GM19467 (cell line): ENCODE results near the gene TCP11.

Experiments
- ATAC-seq: cut with Tn5 transposase; IDR thresholded peaks from one replicate; pipeline ENCODE4 v1.9.1; 2021; ENCODE audit warnings: mild to moderate bottlenecking, moderate library complexity; ENCODE audit not compliant: unreplicated experiment

The TCP11 gene

GRCh38 chr6:35173427-35174087, 32.4 kb upstream of the TCP11 start:
- ATAC-seq: no peak

GRCh38 chr6:35173044-35173426, 31.9 kb upstream of the TCP11 start:
- ATAC-seq: no peak

- ATAC-seq: no peak
Observed at GRCh38 chr6:35170891-35171290, 29.8 kb upstream of the TCP11 start.

- no peak for ATAC-seq
Observed at GRCh38 chr6:35170166-35170565, 29.0 kb upstream of the TCP11 start.

GRCh38 chr6:35168461-35168861, 27.3 kb upstream of the TCP11 start:
- no peak for ATAC-seq

GRCh38 chr6:35167505-35167904, 26.4 kb upstream of the TCP11 start:
- no peak for ATAC-seq

GRCh38 chr6:35166520-35166919, 25.4 kb upstream of the TCP11 start:
- ATAC-seq: no peak

- no peak for ATAC-seq
Observed at GRCh38 chr6:35166116-35166515, 25.0 kb upstream of the TCP11 start.

GRCh38 chr6:35165630-35166071, 24.5 kb upstream of the TCP11 start:
- ATAC-seq: no peak

GRCh38 chr6:35164868-35165267, 23.7 kb upstream of the TCP11 start:
- no peak for ATAC-seq

GRCh38 chr6:35164277-35164676, 23.1 kb upstream of the TCP11 start:
- ATAC-seq: no peak

- no peak for ATAC-seq
Observed at GRCh38 chr6:35163836-35164235, 22.7 kb upstream of the TCP11 start.

GRCh38 chr6:35161776-35162607, 20.9 kb upstream of the TCP11 start:
- no peak for ATAC-seq

- no peak for ATAC-seq
Observed at GRCh38 chr6:35161266-35161665, 20.1 kb upstream of the TCP11 start.

- no peak for ATAC-seq
Observed at GRCh38 chr6:35160642-35161041, 19.5 kb upstream of the TCP11 start.

GRCh38 chr6:35158520-35158919, 17.4 kb upstream of the TCP11 start:
- ATAC-seq: no peak

GRCh38 chr6:35154947-35155346, 13.8 kb upstream of the TCP11 start:
- ATAC-seq: no peak

- no peak for ATAC-seq
Observed at GRCh38 chr6:35154262-35154661, 13.1 kb upstream of the TCP11 start.

- ATAC-seq: no peak
Observed at GRCh38 chr6:35152067-35152707, 11.0 kb upstream of the TCP11 start.

- no peak for ATAC-seq
Observed at GRCh38 chr6:35151466-35151865, 10.3 kb upstream of the TCP11 start.

GRCh38 chr6:35149891-35150566, 8.9 kb upstream of the TCP11 start:
- no peak for ATAC-seq
